HL-60 (cell line): ENCODE data around the gene DLX5.

Experiments
- CTCF ChIP-seq: IDR thresholded peaks from one replicate; pipeline ENCODE4 v1.5.1; 2011; ENCODE audit warnings: low read length, control low read depth, inconsistent platforms; ENCODE audit not compliant: insufficient read depth
- GABPA ChIP-seq: IDR thresholded peaks from 2 replicates; pipeline ENCODE4 v1.6.1; 2012; ENCODE audit warnings: low read depth
- POLR2AphosphoS5 ChIP-seq: IDR thresholded peaks from 2 replicates; pipeline ENCODE4 v1.6.1; 2012; ENCODE audit warnings: low read depth
- REST ChIP-seq: IDR thresholded peaks from 2 replicates; pipeline ENCODE4 v1.6.1; 2012; ENCODE audit warnings: low read depth; ENCODE audit not compliant: insufficient replicate concordance
- SPI1 ChIP-seq: IDR thresholded peaks from 2 replicates; pipeline ENCODE4 v1.6.1; 2012; ENCODE audit warnings: low read depth, mild to moderate bottlenecking, borderline replicate concordance

GRCh38 chr7:96995406-96996110 is 29.1 kb downstream of the DLX5 start:
- TF ChIP-seq CTCF (no peak), POLR2AphosphoS5 (no peak), GABPA (no peak), REST (no peak), SPI1 (no peak)
